K562 (cell line): ENCODE data around the gene NEURL4. TPM values are rescaled to one million over a fixed set of nuclear protein-coding genes. Genes with fewer than 3 reads are reported as not detected.

Experiments
- ERF ChIP-seq: fragments of 450-650 bp; formaldehyde crosslinking; IDR thresholded peaks from 2 replicates; pipeline ENCODE4 v1.4.0; 2020; ENCODE audit warnings: mild to moderate bottlenecking, mixed read lengths
- FIP1L1 ChIP-seq: fragments of 200-400 bp; formaldehyde crosslinking; IDR thresholded peaks from 2 replicates; pipeline ENCODE4 v1.6.1; 2018; ENCODE audit warnings: mild to moderate bottlenecking, low read depth, low read length; ENCODE audit not compliant: poor library complexity, severe bottlenecking
- NR2C2 ChIP-seq, 2 experiments: fragments of 200-800 bp in 1 of 2; sonication (Bioruptor generic) in 1 of 2; sonication (generic) in 1 of 2; formaldehyde crosslinking in 1 of 2; IDR thresholded peaks; 2 replicates each; pipeline versions ENCODE4 v1.6.1 to v1.8.0; 2016 to 2022; ENCODE audit warnings: mild to moderate bottlenecking in 1 of 2, missing compliant biosample characterization in 1 of 2, missing genetic modification characterization in 1 of 2, missing genetic modification reagents in 1 of 2
- RBFOX2 ChIP-seq: fragments of 200-400 bp; formaldehyde crosslinking; IDR thresholded peaks from 2 replicates; pipeline ENCODE4 v1.6.1; 2017; ENCODE audit warnings: low read depth, mild to moderate bottlenecking, low read length, moderate library complexity
- SMC3 ChIP-seq: conservative IDR thresholded peaks from 2 replicates; pipeline ENCODE4 v1.6.1; 2011; ENCODE audit warnings: low read depth, low read length, improper control_type of control experiment; ENCODE audit not compliant: insufficient read depth
- TEAD1 ChIP-seq, 2 experiments: fragments of 450-650 bp in 1 of 2; sonication (generic) in 1 of 2; formaldehyde crosslinking; IDR thresholded peaks; 2 replicates each; pipeline versions ENCODE4 v1.4.0 to v1.8.0; 2020 to 2022; ENCODE audit warnings: mild to moderate bottlenecking in 2 of 2, missing genetic modification reagents in 1 of 2
- polyA plus RNA-seq, 8 experiments: library from polyadenylated mRNA; depleted of rRNA in 4 of 8; stranded (reverse) in 5 of 8; unstranded in 3 of 8; fragments of >200 nt; fragmentation: Nextera tagmentation in 2 of 8; fragmentation: Illumina TruSeq in 1 of 8; extraction: Ambion mirVana in 2 of 8; extraction: Trizol in 1 of 8; gene quantifications; 2 replicates each; pipeline versions ENCODE4 v1.2.1 to v1.2.3, GENCODE V29; 2011 to 2014; ENCODE audit warnings: inconsistent platforms in 1 of 8, missing spikeins in 1 of 8
- total RNA-seq, 7 experiments: library from RNA; depleted of rRNA in 6 of 7; stranded (reverse); fragments of >200 nt in 6 of 7; fragmentation: Illumina TruSeq in 2 of 7; extraction: Trizol in 2 of 7; gene quantifications; 2 replicates each; pipeline versions ENCODE4 v1.2.1 to v1.2.3, GENCODE V29; 2011 to 2021; ENCODE audit warnings: low replicate concordance in 1 of 7
- TF ChIP-seq, protein P1 (sequence below): fragments of 450-650 bp; IDR thresholded peaks from 2 replicates; pipeline ENCODE4 v1.6.1; 2016; ENCODE audit warnings: mild to moderate bottlenecking, moderate library complexity
- TF ChIP-seq, protein P2 (sequence below), 2 experiments: fragments of 450-650 bp; conservative IDR thresholded peaks; 2 replicates each; pipeline ENCODE4 v1.6.1; 2017; ENCODE audit warnings: mild to moderate bottlenecking in 2 of 2, moderate library complexity in 2 of 2
- TF ChIP-seq, protein P3 (sequence below): fragments of 450-650 bp; formaldehyde crosslinking; IDR thresholded peaks from 2 replicates; pipeline ENCODE4 v1.4.0; 2020; ENCODE audit warnings: mild to moderate bottlenecking, moderate library complexity

Gene NEURL4
- total and polyA plus RNA-seq, 9 of the 15 experiments (the other 6 are each of a cell fraction or from before 2014, with no cell fraction given): 0.08 to 37.4 (median 11.5) TPM

DNA sequence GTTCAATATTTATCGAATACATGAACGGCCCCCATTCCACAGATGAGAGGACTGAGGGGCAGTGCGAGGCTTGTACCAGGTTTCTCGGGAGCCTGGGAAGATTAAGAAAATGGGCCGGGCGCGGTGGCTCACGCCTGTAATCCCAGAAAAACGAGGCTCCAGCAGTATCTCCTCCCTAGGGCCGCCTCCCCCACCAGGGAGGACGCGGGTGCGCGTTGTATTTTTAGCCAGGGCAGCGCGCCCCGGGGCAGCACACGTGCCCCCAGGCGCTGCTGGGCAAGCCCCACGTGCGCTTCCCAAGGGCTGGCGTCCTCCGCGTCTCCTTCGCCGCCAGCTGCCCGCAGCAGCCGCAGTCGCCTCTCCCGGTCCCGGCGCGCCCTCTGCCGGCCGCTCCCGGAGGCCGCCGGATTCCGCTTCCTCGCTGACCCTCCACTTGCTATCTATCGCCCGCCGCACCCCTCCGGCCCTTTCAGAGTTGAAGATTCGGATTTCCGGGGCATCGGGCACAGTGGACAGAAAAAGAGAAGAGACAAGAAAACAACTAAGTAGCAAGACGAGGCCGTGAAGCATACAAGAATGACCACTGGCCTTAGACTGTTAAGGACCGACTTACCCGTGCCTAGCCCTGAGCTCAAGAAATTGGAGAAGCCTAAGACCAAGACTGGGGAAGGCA is 32.8 kb downstream of the NEURL4 start (continued):
- TF ChIP-seq, protein P1, sequence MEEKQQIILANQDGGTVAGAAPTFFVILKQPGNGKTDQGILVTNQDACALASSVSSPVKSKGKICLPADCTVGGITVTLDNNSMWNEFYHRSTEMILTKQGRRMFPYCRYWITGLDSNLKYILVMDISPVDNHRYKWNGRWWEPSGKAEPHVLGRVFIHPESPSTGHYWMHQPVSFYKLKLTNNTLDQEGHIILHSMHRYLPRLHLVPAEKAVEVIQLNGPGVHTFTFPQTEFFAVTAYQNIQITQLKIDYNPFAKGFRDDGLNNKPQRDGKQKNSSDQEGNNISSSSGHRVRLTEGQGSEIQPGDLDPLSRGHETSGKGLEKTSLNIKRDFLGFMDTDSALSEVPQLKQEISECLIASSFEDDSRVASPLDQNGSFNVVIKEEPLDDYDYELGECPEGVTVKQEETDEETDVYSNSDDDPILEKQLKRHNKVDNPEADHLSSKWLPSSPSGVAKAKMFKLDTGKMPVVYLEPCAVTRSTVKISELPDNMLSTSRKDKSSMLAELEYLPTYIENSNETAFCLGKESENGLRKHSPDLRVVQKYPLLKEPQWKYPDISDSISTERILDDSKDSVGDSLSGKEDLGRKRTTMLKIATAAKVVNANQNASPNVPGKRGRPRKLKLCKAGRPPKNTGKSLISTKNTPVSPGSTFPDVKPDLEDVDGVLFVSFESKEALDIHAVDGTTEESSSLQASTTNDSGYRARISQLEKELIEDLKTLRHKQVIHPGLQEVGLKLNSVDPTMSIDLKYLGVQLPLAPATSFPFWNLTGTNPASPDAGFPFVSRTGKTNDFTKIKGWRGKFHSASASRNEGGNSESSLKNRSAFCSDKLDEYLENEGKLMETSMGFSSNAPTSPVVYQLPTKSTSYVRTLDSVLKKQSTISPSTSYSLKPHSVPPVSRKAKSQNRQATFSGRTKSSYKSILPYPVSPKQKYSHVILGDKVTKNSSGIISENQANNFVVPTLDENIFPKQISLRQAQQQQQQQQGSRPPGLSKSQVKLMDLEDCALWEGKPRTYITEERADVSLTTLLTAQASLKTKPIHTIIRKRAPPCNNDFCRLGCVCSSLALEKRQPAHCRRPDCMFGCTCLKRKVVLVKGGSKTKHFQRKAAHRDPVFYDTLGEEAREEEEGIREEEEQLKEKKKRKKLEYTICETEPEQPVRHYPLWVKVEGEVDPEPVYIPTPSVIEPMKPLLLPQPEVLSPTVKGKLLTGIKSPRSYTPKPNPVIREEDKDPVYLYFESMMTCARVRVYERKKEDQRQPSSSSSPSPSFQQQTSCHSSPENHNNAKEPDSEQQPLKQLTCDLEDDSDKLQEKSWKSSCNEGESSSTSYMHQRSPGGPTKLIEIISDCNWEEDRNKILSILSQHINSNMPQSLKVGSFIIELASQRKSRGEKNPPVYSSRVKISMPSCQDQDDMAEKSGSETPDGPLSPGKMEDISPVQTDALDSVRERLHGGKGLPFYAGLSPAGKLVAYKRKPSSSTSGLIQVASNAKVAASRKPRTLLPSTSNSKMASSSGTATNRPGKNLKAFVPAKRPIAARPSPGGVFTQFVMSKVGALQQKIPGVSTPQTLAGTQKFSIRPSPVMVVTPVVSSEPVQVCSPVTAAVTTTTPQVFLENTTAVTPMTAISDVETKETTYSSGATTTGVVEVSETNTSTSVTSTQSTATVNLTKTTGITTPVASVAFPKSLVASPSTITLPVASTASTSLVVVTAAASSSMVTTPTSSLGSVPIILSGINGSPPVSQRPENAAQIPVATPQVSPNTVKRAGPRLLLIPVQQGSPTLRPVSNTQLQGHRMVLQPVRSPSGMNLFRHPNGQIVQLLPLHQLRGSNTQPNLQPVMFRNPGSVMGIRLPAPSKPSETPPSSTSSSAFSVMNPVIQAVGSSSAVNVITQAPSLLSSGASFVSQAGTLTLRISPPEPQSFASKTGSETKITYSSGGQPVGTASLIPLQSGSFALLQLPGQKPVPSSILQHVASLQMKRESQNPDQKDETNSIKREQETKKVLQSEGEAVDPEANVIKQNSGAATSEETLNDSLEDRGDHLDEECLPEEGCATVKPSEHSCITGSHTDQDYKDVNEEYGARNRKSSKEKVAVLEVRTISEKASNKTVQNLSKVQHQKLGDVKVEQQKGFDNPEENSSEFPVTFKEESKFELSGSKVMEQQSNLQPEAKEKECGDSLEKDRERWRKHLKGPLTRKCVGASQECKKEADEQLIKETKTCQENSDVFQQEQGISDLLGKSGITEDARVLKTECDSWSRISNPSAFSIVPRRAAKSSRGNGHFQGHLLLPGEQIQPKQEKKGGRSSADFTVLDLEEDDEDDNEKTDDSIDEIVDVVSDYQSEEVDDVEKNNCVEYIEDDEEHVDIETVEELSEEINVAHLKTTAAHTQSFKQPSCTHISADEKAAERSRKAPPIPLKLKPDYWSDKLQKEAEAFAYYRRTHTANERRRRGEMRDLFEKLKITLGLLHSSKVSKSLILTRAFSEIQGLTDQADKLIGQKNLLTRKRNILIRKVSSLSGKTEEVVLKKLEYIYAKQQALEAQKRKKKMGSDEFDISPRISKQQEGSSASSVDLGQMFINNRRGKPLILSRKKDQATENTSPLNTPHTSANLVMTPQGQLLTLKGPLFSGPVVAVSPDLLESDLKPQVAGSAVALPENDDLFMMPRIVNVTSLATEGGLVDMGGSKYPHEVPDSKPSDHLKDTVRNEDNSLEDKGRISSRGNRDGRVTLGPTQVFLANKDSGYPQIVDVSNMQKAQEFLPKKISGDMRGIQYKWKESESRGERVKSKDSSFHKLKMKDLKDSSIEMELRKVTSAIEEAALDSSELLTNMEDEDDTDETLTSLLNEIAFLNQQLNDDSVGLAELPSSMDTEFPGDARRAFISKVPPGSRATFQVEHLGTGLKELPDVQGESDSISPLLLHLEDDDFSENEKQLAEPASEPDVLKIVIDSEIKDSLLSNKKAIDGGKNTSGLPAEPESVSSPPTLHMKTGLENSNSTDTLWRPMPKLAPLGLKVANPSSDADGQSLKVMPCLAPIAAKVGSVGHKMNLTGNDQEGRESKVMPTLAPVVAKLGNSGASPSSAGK: peak; percentile 80
- TF ChIP-seq, protein P2, sequence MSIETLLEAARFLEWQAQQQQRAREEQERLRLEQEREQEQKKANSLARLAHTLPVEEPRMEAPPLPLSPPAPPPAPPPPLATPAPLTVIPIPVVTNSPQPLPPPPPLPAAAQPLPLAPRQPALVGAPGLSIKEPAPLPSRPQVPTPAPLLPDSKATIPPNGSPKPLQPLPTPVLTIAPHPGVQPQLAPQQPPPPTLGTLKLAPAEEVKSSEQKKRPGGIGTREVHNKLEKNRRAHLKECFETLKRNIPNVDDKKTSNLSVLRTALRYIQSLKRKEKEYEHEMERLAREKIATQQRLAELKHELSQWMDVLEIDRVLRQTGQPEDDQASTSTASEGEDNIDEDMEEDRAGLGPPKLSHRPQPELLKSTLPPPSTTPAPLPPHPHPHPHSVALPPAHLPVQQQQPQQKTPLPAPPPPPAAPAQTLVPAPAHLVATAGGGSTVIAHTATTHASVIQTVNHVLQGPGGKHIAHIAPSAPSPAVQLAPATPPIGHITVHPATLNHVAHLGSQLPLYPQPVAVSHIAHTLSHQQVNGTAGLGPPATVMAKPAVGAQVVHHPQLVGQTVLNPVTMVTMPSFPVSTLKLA (conservative IDR thresholded peaks at IDR 0.05): peak; percentile 84 to 91
- TF ChIP-seq FIP1L1 (peak; percentile 30), RBFOX2 (peak; percentile 60), TEAD1 (CRISPR knock-in tag; IDR thresholded peaks at IDR 0.05) (peak in 1 of 2 experiments; percentile 63; a peak in 1 of 4 replicates), SMC3 (peak; percentile 83), NR2C2 (CRISPR knock-in tag; IDR thresholded peaks at IDR 0.05) (no peak), NR2C2 (tag; IDR thresholded peaks at IDR 0.05) (no peak), ERF (CRISPR knock-in tag) (no peak)
- TF ChIP-seq, protein P3, sequence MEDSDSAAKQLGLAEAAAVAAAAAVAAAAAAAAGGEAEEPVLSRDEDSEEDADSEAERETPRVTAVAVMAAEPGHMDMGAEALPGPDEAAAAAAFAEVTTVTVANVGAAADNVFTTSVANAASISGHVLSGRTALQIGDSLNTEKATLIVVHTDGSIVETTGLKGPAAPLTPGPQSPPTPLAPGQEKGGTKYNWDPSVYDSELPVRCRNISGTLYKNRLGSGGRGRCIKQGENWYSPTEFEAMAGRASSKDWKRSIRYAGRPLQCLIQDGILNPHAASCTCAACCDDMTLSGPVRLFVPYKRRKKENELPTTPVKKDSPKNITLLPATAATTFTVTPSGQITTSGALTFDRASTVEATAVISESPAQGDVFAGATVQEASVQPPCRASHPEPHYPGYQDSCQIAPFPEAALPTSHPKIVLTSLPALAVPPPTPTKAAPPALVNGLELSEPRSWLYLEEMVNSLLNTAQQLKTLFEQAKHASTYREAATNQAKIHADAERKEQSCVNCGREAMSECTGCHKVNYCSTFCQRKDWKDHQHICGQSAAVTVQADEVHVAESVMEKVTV (CRISPR knock-in tag): peak; percentile 81
